ENCODE measurements around the gene EFCAB8.

Gene EFCAB8

DNA sequence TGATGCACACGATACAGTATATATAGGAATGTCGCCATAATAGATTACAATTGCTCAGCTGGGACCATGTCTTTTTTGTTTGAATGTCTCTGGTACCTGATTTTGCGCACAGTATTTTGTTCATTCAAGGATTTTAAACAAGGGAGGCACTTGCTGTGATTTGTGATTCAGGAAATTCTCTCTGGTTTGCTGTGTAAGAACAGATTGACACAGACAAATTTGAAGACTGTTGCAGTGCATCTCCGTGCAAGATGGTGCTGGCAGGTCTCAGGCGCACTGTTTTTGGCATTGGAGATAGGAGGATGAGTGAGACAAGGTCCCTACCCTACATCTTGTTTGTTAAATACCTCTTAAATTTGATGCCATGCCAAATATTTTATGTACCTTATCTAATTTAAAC lies 36.5 kb upstream of the EFCAB8 start:
- DNase-seq (ENCODE audit: insufficient read length, low spot score) (no peak), FAIRE-seq (no peak)
- TF ChIP-seq, protein P1, sequence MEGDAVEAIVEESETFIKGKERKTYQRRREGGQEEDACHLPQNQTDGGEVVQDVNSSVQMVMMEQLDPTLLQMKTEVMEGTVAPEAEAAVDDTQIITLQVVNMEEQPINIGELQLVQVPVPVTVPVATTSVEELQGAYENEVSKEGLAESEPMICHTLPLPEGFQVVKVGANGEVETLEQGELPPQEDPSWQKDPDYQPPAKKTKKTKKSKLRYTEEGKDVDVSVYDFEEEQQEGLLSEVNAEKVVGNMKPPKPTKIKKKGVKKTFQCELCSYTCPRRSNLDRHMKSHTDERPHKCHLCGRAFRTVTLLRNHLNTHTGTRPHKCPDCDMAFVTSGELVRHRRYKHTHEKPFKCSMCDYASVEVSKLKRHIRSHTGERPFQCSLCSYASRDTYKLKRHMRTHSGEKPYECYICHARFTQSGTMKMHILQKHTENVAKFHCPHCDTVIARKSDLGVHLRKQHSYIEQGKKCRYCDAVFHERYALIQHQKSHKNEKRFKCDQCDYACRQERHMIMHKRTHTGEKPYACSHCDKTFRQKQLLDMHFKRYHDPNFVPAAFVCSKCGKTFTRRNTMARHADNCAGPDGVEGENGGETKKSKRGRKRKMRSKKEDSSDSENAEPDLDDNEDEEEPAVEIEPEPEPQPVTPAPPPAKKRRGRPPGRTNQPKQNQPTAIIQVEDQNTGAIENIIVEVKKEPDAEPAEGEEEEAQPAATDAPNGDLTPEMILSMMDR (IDR thresholded peaks at IDR 0.05; ENCODE audit: insufficient read depth, missing control alignments), result no peak

DNA sequence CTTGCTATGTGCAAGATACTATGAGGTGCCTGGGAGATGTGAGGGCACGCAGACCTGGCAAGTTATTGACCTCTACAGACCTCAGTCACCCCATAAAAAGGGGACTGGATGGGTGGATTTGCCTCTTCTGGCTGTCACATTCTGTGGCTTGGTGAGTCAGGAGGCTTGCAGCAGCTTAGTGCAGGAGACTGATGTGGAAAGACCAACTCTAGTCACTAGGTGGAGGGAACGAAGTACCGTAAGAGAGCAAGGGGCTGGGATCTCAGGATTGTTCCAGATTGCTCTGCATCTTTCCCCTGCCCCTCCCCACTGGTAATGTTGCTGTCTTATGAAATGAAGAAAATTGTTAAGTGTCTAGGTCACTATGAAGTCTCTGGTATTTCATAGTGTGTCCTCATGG lies 35.6 kb upstream of the EFCAB8 start:
- no peak for FAIRE-seq
- no peak for DNase-seq (ENCODE audit: insufficient read length, low spot score)
- TF ChIP-seq, protein P1 (IDR thresholded peaks at IDR 0.05; ENCODE audit: insufficient read depth, missing control alignments), result no peak

DNA sequence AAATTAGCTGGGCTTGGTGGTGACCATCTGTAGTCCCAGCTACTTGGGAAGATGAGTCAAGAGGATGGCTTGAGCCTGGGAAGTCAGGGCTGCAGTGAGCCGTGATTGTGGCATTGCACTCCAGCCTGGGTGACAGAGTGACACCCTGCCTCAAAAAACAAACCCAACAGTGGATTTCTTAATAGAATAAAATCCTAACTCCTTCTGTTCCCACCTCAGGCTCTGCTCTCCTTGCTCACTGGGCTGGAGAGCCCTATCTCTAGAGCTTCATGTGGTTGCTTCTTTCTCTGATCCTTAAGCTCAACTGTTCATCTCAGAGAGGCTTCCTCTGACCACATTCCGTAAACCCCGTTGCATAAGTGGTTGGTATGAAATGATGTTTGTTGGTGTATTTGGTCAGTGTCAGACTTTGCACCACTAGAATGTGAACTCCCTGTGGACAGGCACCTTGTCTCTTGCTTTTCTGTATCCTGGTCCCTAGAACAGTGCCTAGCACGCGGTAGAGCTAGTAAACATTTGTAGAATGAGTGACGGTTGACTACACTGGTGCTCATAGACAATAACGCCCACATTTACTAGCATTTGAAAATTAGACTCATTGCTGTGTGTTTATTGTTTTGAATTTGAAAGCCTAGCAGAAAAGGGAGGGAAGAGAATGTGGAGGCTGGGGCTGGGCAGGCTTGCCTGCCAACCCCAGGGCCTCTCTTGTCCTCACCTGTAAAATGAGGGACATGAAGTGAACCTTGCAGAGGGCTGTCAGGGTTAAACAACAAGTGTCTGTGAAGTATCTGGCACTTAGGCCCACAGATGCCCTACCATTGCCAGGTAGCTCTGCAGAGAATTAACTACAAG lies 34.8 kb upstream of the EFCAB8 start:
- DNase-seq (ENCODE audit: insufficient read length, low spot score), result no peak
- no peak for FAIRE-seq
- TF ChIP-seq, protein P1 (IDR thresholded peaks at IDR 0.05; ENCODE audit: insufficient read depth, missing control alignments), result no peak

DNA sequence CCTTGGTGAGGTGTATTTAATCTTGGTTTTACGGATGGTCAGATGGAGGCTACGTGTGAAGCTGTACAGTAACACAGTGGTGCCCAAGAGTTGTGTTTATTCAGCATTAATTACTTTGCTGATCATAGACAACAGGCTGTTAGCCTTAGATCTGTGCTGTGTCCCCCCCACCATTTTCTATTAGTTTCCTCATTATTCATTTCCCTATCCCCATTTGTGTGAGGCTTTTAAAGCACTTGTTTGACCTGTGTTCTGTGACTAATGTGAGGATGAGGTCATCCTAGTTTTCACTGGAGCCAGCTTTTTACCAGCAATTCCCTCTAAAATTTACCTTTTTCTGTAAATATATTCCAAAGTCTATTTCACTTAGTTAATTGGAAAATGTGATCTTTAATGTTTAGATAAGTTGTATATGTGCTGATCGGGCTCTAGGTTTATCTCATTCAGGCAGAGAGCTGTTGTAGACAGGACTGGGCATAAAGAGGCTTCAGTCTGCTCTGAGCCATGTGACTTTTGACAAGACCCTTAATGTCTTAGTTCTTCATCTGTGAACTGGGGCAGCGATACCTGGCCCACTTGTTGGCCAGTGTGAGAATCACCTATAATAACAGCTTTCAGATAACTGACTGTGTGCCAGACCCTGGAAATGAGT lies 30.6 kb upstream of the EFCAB8 start:
- no peak for FAIRE-seq
- no peak for DNase-seq (ENCODE audit: insufficient read length, low spot score)
- TF ChIP-seq, protein P1 (IDR thresholded peaks at IDR 0.05; ENCODE audit: insufficient read depth, missing control alignments), result no peak

DNA sequence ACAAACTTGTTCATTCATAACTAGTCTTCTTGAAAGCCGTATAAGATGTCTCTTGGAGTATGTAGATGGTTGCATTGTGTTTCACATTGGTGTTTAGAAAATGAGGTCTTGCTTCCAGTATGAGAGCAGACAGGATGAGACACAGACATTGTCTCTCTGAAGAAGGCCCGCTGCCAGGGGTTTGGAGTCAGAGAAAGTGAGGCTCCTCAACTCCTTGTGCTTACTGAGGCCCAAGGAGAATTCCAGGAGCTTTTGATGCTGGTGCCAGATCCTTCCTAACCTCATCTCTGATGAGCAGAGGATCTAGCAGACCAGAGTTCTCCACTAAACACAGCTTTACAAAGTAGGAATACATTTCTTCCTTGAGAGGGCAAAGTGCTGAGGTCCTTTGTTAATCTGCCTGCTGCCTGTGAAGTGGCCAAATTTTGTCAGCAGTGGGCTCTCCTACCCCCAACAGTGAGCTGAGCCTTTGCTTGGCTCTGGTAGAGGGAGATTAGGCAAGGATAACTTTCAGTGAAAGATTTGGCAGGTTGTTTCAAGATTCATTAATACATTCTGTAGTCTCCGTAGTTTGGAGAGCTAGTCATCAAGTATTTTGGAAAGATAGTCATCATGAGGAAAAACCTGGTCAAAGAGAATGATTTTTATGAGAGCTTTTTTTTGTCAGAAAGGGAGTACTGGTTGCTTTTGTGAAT lies 29.3 kb upstream of the EFCAB8 start:
- FAIRE-seq, result no peak
- DNase-seq (ENCODE audit: insufficient read length, low spot score), result no peak
- TF ChIP-seq, protein P1 (IDR thresholded peaks at IDR 0.05; ENCODE audit: insufficient read depth, missing control alignments), result no peak

DNA sequence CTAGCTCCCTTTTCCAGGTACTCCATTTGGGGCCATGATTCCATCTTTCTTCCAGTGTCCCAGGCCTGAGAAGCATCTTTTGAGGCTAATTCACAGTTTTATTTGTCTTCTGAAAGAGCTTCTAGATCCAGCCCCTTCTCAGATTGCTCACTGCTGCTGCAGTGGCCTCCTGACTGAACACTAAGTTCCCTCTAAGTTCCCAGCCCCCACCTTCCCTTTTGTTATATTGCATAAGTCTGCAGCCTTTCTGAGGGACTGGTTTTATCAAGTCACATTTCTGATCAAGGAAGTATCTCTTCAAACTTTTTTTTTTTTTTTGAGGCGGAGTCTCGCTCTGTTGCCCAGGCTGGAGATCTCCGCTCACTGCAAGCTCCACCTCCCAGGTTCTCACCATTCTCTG lies 28.3 kb upstream of the EFCAB8 start:
- DNase-seq (ENCODE audit: insufficient read length, low spot score) (no peak), FAIRE-seq (no peak)
- TF ChIP-seq, protein P1 (IDR thresholded peaks at IDR 0.05; ENCODE audit: insufficient read depth, missing control alignments), result no peak

All from D721Med (cell line).